NOMO-1 treated with dmso at 0.1 percent for 144 hours (cell line): Measurements from ENCODE around the gene NR1D2.

ENCODE experiments used
- DNase-seq: peaks from one replicate; lab custom pipeline; 2025; ENCODE audit not compliant: unreplicated experiment; lab: John Stamatoyannopoulos, UW

Gene NR1D2

DNA sequence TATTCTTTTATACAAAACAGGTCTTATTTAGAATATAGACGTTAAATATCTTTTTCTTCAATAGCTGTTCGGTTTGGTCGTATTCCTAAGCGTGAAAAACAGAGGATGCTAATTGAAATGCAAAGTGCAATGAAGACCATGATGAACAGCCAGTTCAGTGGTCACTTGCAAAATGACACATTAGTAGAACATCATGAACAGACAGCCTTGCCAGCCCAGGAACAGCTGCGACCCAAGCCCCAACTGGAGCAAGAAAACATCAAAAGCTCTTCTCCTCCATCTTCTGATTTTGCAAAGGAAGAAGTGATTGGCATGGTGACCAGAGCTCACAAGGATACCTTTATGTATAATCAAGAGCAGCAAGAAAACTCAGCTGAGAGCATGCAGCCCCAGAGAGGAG, 16.8 kb downstream of the NR1D2 start:
- DNase-seq: no peak

DNA sequence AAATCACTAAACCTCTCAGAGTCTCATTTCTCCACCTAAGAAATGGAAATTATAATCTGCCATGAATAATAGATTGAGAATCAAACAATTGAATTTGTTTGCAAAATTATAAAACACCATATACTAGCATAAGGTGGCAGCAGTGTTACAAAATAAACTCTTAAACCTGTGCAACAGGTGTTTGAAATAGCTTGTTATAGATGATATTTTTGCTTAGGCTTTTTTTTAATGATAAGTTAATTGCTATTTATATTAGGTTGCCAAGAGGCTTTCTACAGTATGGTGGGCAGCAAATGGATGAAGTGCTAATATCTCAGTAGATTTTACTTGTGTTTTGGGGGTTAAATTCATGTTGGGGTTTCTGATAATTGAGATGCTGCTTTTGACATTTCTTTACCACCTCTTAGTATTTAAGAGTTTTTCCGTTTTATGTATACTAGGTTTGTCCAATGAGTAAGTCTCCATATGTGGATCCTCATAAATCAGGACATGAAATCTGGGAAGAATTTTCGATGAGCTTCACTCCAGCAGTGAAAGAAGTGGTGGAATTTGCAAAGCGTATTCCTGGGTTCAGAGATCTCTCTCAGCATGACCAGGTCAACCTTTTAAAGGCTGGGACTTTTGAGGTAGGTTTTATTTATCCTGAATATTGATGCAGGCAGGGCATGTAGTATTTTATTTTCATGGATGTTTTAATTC, 19.6 kb downstream of the NR1D2 start:
- DNase-seq: no peak

- DNase-seq: no peak
These were observed 21.2 kb downstream of the NR1D2 start for GRCh38 chr3:23966328-23966727.

DNA sequence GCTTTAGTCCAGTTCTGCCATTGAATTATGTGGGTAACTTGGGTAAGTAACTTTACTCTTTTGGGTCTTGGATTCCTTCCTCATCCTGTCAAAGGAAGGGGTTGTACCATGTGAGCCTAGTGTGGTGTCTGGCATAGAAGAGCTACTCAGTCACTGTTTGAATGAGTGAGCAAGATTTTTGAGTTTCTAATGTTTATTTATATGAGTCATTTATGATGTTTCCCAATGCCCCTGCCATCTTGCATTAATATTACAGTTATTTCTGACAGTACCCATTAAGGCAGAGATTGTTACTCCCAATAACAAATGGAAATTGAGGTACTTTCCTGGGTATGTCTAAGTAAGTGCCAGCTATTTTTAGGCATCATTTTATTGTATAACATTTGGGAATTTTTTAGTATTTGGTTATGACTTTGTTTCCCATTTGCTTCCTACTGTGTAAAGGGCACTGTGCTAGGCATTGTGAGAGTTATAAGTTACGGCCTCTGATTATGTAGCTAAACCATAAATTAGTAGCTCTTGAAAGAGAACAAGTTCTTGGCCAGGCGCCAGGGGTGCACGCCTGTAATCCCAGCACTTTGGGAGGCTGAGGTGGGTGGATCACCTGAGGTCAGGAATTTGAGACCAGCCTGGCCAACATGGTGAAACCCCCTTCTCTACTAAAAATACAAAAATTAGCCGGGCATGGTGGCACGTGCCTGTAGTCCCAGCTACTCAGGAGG, 23.5 kb downstream of the NR1D2 start:
- no peak for DNase-seq

DNA sequence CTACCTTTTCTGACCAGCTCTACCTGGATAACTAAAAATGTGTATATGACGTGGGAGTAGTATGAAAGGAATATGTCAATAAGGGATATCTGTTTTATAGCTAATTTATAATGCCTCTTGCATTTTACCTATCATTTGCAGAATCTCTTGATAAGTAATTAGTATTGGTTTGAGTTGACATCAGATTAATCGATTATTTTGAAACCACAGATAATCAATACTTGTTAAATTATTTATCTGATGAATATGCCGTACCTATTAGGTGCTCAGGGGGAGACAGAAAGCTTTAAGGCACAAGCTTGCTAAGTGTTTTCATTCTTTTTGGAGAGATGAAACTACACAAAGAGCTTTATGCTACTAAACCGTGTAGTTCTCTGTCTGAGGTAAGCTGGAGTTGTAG, 24.3 kb downstream of the NR1D2 start:
- no peak for DNase-seq

DNA sequence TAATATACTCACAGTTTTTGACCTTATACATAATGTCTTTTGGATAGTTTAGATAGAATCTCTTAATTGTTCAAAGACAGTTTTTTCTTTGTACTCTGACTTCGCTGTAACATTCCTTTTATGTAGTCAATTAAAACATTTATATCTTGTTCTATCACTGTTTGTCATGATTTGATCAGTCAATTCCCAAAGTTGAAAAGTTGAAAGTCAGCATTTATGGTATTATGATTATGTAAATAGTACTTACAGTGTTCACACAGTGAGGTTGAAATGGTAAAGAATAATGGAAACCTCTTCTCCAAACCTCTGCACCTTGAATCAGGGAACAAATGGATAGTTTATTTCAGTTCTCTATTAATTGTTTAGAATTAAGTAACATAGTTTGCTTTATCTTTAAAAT, 26.6 kb downstream of the NR1D2 start:
- DNase-seq: no peak

DNA sequence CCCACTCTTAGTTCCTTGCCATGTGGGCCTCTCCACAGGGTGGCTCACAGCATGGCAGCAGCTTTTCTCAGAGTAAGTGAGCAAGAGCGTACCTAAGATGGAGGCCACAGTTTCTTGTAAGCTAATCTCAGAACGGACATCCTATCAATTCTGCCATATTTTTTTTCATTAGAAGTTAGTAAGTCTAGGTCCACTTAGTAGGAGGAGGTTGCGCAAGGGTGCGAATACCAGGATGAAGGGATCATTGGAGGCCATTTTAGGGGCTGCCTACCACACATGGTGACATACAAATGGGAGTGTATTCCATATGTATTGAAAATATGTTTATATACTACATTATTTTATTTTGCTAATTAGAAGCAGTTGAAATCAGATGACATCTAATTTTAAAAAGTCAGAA, 31.5 kb downstream of the NR1D2 start:
- DNase-seq: no peak

DNA sequence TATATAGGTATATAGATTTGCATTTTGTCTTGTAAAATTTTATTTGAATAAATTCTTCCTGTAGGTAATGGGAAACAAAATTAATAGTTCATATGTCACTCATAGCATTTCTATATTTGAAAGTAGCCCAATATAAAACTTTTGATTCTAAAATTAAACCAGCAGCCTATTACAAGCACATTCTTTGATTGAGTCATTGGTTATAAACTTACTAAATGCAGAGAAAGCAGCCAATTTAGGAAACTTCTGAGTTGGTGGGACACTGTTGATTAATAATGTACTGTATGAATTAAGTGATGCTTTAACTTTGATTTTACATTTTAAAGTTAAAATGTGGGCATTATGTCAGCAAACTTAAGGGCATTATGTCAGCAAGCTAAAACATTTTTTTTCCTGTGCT, 34.5 kb downstream of the NR1D2 start:
- no peak for DNase-seq

DNA sequence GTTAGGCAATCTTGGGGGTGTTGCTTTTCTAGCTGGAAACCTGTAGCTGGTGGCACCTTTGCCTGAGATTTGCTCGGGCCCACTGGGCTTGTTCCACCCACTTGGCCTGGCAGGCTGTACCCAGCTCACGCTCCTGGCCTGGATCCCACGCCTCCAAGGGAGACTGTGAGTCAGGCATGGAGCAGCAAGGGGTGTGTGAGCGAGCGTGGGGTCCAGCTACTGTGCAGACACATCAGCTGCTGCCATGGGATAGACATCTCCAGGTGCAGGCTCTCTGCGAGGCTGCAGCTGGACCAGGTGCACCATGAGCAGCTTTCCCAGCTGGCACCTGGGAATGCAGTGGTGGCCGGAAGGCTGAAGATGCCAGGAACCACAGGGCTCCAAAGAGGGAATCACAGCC, 36.0 kb downstream of the NR1D2 start:
- no peak for DNase-seq

GRCh38 chr3:23981955-23982354, 36.9 kb downstream of the NR1D2 start:
- DNase-seq: no peak

- DNase-seq: no peak
These were observed 39.8 kb downstream of the NR1D2 start for GRCh38 chr3:23984934-23985333.

DNA sequence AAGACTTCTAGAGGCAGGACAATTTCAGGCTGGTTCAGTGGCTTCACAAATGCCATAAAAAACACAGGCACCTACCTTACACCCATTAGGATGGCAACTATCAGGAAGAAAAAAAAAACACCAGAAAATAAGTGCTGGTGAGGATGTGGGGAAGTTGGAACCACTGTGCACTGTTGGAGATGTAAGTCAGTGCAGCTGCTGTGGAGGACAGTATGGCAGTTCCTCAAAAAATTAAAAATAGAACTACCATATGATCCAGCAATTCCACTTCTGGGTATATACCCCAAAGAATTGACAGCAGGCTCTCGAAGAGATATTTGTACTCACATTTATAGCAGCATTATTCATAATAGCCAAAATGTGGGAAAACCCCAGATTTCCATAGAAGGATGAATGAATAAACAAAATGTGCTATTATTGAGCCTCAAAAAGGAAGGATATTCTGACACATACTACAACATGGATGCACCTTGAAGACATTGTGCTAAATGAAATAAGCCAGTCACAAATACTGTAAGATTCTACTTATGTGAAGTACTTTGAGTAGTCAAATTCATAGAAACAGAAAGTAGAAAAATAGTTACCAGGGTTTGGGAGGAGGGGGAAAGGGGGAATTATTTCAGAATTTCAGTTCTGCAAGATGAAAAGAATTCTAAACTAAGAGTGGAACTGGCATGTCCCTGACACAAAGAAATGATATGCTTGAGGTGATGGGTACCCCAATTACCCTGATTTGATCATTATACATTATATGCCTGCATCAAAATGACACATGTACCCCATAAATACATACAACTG, 40.9 kb downstream of the NR1D2 start:
- DNase-seq: no peak

- DNase-seq: peak; percentile 36
These were observed 42.3 kb downstream of the NR1D2 start for GRCh38 chr3:23987356-23987755.

DNA sequence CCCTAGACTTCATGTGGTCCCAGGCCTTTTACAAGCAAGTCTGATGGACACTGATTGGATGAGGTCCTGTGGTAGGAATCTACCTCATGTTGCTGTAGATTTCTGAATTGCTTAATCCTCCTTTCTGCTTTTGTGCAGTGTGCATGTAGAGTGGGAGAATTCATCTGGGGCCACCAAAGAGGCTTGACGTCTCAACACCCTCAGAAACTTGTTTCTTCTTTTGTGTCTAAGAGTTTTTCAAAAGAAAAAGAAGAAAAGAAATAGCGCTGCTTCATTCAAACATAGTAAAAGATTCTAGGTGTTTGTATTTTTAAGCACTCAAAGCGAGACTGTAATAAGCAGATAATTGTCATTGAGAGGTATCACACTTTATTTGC, 46.2 kb downstream of the NR1D2 start:
- no peak for DNase-seq

GRCh38 chr3:23991683-23992628, 46.9 kb downstream of the NR1D2 start:
- no peak for DNase-seq

GRCh38 chr3:23993556-23994243, 48.6 kb downstream of the NR1D2 start:
- no peak for DNase-seq

DNA sequence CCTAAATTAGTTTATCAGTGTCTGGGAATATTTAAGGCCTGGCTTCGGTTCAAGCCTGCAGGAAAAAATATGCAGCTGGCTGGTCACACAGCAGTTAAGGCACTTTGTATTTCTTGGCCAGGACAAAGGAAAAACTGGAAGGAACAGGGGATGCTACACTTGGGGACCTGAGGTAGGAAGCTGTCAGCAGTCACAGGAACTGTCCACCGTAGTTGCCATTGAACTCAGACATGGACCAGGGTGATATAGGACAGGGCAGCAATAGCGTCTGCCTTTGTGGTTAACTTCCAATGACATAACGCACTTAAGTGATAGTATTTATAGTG, 49.1 kb downstream of the NR1D2 start:
- DNase-seq: no peak

GRCh38 chr3:23995219-23995618, 50.1 kb downstream of the NR1D2 start:
- no peak for DNase-seq

DNA sequence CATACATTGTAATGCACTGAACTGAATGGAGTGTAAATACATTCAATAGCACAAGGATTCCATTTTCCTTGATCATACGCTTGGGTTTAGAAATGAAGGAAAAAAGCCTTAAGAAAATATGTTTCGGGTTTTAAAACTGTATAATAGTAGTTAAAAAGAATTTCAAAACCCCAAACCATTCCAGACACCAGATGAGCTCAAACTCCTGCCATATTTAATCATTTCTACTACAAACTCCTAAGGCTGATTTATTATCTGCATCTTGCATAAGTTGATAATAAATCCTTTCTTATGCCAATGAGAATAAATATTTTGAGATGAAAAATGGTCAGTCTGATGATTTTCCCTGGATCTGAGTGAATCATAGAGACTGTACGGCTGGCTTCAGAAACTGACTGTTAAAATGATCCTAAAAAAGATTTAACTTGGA, 51.0 kb downstream of the NR1D2 start:
- no peak for DNase-seq

DNA sequence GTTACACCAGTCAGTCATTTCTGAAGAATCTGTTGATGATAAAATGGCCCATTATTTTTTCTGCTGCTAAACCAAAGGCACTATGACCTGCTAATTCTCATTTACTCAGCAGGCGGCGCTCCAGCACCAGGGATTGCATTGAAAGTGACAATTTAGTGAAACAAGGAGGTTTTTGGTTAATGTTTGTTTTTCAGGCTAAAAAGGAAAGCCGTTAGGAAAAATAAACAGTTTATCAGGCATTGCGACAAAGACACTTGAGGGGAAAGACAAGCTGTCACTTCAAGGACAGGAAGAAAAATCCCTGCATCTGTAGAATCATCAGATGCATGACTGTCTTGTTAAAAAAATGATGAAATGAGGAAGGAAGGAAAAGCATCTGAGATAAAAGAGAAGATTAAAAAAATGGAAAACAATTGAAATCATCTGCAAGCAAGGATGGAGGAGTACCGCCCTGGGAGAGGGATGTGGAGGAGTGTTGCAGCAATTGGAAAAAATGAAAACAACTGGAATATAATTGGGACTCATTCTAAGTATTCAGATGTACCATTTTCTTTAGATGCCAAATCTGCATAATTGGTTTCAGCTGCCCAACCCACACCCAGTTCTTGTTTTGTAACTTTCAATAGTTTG, 54.0 kb downstream of the NR1D2 start:
- DNase-seq: no peak
